ENCODE measurements around the gene TTLL6. TPM values are rescaled to one million over a fixed set of nuclear protein-coding genes. Genes with fewer than 3 reads are reported as not detected.

The TTLL6 gene
- total RNA-seq, 1 donor from 2014 or later, result not detected

GRCh38 chr17:48747445-48748363, 69.3 kb downstream of the TTLL6 start:
- no peak overlapping the region for H3K9ac ChIP-seq (ENCODE audit: low read length)
- H3K4me3 ChIP-seq (ENCODE audit: insufficient read depth, low read depth, low read length), result no peak overlapping the region
- no peak overlapping the region for H3K4me2 ChIP-seq (ENCODE audit: low read length)

GRCh38 chr17:48746916-48747444, 70.0 kb downstream of the TTLL6 start:
- H3K4me1 Mint-ChIP-seq (ENCODE audit: low read depth, unreplicated experiment), result no peaks in the 10 kb centered on the region
- FAIRE-seq, result no peak
- Histone ChIP-seq H3K9ac (ENCODE audit: low read length) (no peak overlapping the region), H3K4me1 (ENCODE audit: insufficient read depth, low read length) (no peaks in the 10 kb centered on the region), H3K4me3 (ENCODE audit: insufficient read depth, low read depth, low read length) (no peak overlapping the region), H3K36me3 (ENCODE audit: insufficient read depth, low read length) (no peaks in the 10 kb centered on the region), H4K20me1 (ENCODE audit: insufficient read depth, low read length) (peaks cover 10% of the 10 kb centered on the region), H3K79me2 (ENCODE audit: insufficient read depth, low read length) (no peaks in the 10 kb centered on the region), H2AFZ (ENCODE audit: low read depth, low read length) (no peak overlapping the region), H3K4me2 (ENCODE audit: low read length) (no peak overlapping the region), H3K27ac (ENCODE audit: low read depth, low read length) (no peak overlapping the region), H3K9me3 (ENCODE audit: insufficient read depth, low read depth, low read length) (peaks cover 2% of the 10 kb centered on the region), H3K27me3 (ENCODE audit: insufficient read depth, low read length) (peaks cover 96% of the 10 kb centered on the region)
- no peaks in the 10 kb centered on the region for H3K9me3 Mint-ChIP-seq (ENCODE audit: unreplicated experiment)
- peaks cover 95% of the 10 kb centered on the region for H3K27me3 Mint-ChIP-seq (ENCODE audit: low read depth, unreplicated experiment)
- TF ChIP-seq CTCF (IDR thresholded peaks at IDR 0.05; ENCODE audit: insufficient read depth, low read depth, low read length) (no peak), EZH2 (IDR thresholded peaks at IDR 0.05; ENCODE audit: insufficient read depth, low read length) (no peak)
- no peak overlapping the region for H3K27ac Mint-ChIP-seq (ENCODE audit: unreplicated experiment)
- no peak for DNase-seq (ENCODE audit: low read depth)
- no peaks in the 10 kb centered on the region for H3K36me3 Mint-ChIP-seq (ENCODE audit: low read depth, unreplicated experiment)
- no peak overlapping the region for H3K4me3 Mint-ChIP-seq (ENCODE audit: unreplicated experiment)

More at GRCh38 chr17:48747445-48748363, 69.3 kb downstream of the TTLL6 start:
- Mint-ChIP-seq H3K4me1 (ENCODE audit: low read depth, unreplicated experiment) (no peaks in the 10 kb centered on the region), H3K36me3 (ENCODE audit: low read depth, unreplicated experiment) (no peaks in the 10 kb centered on the region), H3K4me3 (ENCODE audit: unreplicated experiment) (no peak overlapping the region), H3K27ac (ENCODE audit: unreplicated experiment) (no peak overlapping the region), H3K9me3 (ENCODE audit: unreplicated experiment) (no peaks in the 10 kb centered on the region), H3K27me3 (ENCODE audit: low read depth, unreplicated experiment) (peaks cover 93% of the 10 kb centered on the region)
- H3K27me3 ChIP-seq (ENCODE audit: insufficient read depth, low read length), result peaks cover 96% of the 10 kb centered on the region
- no peak for FAIRE-seq
- no peak overlapping the region for H3K27ac ChIP-seq (ENCODE audit: low read depth, low read length)
- no peaks in the 10 kb centered on the region for H3K36me3 ChIP-seq (ENCODE audit: insufficient read depth, low read length)
- no peak for DNase-seq (ENCODE audit: low read depth)
- no peaks in the 10 kb centered on the region for H3K4me1 ChIP-seq (ENCODE audit: insufficient read depth, low read length)
- H3K79me2 ChIP-seq (ENCODE audit: insufficient read depth, low read length), result no peaks in the 10 kb centered on the region
- peaks cover 2% of the 10 kb centered on the region for H3K9me3 ChIP-seq (ENCODE audit: insufficient read depth, low read depth, low read length)
- no peak for TF ChIP-seq CTCF (IDR thresholded peaks at IDR 0.05; ENCODE audit: insufficient read depth, low read depth, low read length)
- peak; percentile 92 for TF ChIP-seq EZH2 (IDR thresholded peaks at IDR 0.05; ENCODE audit: insufficient read depth, low read length)
- H4K20me1 ChIP-seq (ENCODE audit: insufficient read depth, low read length), result peaks cover 10% of the 10 kb centered on the region
- H2AFZ ChIP-seq (ENCODE audit: low read depth, low read length), result no peak overlapping the region

Measured in astrocyte (in vitro differentiated cells and primary cell).